ENCODE measurements around the gene FAM227A.
A peak's percentile ranks its signal among the peaks of the same experiment; 100 is the strongest.

The FAM227A gene

DNA sequence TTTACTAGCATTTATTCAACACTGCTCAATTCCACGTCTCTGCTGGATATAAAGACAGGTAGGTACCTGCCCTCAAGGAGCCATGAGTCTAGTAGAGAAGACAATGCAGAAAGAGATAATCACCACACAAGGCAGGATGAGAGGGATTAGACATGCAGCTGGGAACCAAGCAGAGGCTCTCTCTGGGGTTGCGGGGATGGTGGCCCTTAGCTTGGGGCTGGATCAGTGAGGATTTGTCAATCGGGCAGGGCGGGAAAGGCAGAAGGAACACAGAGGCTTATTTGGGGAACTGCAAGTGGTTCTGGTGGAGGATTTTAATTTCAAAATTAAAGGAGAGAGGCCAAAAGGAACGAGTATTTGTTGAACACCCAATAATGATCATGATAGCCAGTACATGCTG lies 77.7 kb downstream of the FAM227A start:
- H3K4me3 ChIP-seq (ENCODE audit: low read depth, low read length) = no peak overlapping the region
- no peak for TF ChIP-seq CTCF (IDR thresholded peaks at IDR 0.05; ENCODE audit: low read depth, low read length)

DNA sequence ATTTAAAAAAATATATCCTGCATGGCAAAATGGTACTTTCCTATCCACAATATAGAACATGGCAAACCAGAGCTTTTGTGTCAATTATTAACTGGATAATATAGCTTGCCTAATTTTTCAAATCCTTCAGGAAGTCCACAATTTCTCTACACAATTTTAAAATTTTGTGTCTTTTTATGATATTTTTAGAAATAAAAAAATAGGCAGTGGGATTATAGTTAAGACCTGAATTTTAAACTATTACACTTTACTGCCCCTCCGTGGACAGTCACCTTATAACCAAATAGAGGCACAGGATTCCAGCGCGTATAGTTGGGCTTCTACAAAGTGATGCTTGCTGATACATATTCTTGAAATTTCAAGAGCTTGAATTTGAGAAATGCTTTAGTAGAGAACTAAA lies 84.1 kb downstream of the FAM227A start:
- peak; percentile 32; the same call in 1 of the 2 replicates for TF ChIP-seq CTCF (IDR thresholded peaks at IDR 0.05; ENCODE audit: low read depth, low read length)
- H3K4me3 ChIP-seq (ENCODE audit: low read depth, low read length) = no peak overlapping the region

DNA sequence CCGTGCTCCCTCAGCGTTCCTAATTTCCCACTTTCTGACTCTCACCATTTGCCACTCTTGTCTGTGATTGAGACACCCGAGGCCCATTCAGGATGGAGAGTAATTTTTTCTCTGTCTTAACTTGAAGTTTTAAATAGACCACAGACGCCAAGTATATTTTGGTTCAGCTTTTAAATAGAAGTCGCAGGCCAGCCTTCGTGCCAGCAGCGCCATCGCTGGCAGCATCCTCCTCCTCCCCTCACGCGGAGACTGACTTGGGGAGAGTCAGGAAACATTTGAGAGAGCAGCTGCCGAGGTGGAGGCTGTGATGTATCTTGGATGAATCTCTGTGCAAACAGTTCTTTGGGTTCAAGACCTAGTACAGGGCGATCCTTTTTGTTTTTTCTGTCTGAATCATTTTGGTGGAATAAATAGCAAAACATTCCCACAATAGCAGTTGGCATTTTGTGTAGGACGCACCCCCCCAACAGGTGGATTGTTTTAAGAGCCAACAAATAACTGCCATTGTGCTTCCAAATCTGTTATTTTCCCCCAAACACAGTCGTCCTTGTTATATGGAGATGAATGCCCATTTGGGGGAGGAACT lies 85.3 kb downstream of the FAM227A start:
- no peak for TF ChIP-seq CTCF (IDR thresholded peaks at IDR 0.05; ENCODE audit: low read depth, low read length)
- H3K4me3 ChIP-seq (ENCODE audit: low read depth, low read length) = peak overlapping the region; percentile 67

- H3K4me3 ChIP-seq (ENCODE audit: low read depth, low read length) = peak within 1 kb of the TSS; percentile 67
- TF ChIP-seq CTCF (IDR thresholded peaks at IDR 0.05; ENCODE audit: low read depth, low read length) = no peak
These were observed 86.0 kb downstream of the FAM227A start, which contains the start of gene DMC1 for GRCh38 chr22:38569972-38570778. Gene DMC1 (minus strand): TSS chr22:38570183. CDS start chr22:38568256, 1,927 bp downstream.

- peak overlapping the region; percentile 52 for H3K4me3 ChIP-seq (ENCODE audit: low read depth, low read length)
- no peak for TF ChIP-seq CTCF (IDR thresholded peaks at IDR 0.05; ENCODE audit: low read depth, low read length)
These were observed 86.8 kb downstream of the FAM227A start for GRCh38 chr22:38569181-38569971.

DNA sequence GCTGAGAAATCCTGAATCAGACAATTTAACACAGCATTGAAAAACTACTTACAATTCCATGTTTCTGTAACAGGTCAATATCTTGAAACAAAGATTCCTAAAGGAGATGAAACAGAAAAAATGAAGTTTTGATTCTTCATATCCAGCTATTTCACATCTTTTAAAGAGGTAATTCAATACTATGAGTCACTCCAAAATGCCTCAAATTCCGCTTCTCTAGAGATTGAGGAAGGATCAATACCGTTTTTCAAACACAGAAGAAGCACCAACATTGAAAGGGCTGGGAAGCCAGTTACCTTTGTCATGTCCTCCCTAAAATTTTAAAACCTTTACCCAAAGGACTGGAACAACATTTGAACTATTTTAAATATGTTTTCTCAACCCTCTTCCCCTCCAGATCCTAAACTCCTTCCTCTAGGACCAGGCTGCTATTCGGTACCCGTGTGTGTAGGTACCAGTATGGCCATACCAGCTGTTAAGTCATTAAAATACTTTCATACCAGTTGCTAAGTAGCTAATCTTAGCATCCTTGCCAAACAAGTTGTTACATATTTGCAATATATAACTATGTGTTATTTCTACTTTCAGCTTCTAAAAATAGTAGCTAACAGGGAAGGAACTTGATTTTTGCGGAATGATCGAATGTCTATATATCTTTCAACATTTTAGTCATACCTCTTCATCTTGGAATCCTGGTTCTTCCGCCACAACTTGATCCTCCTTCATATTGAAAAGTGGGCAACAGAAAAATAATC lies 88.5 kb downstream of the FAM227A start:
- no peak overlapping the region for H3K4me3 ChIP-seq (ENCODE audit: low read depth, low read length)
- no peak for TF ChIP-seq CTCF (IDR thresholded peaks at IDR 0.05; ENCODE audit: low read depth, low read length)

Data from WI38 (cell line).